ENCODE measurements around the gene CD99L2.

The CD99L2 gene

DNA sequence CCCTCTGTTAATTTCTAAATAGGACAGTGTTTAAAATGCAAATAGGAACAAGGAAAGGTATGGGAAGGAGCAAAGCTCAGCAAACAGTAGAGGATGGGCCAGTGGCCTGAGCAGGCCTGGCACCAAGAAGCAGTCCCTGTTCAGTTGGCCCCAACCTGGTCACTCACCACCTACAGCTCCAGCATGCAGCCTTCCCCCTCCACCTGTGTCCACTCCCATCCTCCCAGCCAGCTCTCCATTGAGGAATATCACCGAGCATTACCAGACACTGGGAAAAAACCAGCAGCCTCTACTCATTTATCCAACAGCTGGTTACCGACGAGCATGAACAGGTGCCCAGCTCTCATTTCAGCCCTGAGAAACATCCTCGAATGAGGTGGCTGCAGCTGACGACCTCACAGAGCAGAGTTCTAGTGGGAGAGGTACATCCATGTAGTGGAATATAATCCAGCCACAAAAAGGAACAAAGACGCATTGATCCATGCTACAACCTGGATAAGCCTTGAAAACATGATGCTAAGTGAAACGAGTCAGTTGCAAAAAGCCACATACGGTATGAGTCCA, 25.6 kb downstream of the CD99L2 start:
- Histone ChIP-seq H3K4me2 (ENCODE audit: low read length, poor library complexity, severe bottlenecking) (no peak overlapping the region), H3K4me1 (ENCODE audit: control insufficient read depth, insufficient read depth, low read depth, low read length) (peaks cover 2% of the 10 kb centered on the region), H2BK120ac (ENCODE audit: low read depth, low read length) (no peak overlapping the region), H2BK15ac (ENCODE audit: low read depth, poor library complexity, severe bottlenecking) (no peak overlapping the region), H3K79me1 (replicated peaks; ENCODE audit: low read length, poor library complexity, severe bottlenecking) (peaks cover 9% of the 10 kb centered on the region), H2AFZ (ENCODE audit: low read depth, low read length) (no peak overlapping the region), H2AK5ac (ENCODE audit: low read length, severe bottlenecking) (no peak overlapping the region), H3K23ac (ENCODE audit: low read length in 2 of 2) (no peak overlapping the region), H3K36me3 (ENCODE audit: control insufficient read depth in 1 of 2, insufficient read depth in 2 of 2, low read depth in 1 of 2, low read length in 2 of 2) (no peaks in the 10 kb centered on the region), H3K4me3 (ENCODE audit: insufficient read depth in 1 of 2, low read depth in 1 of 2, low read length in 2 of 2) (no peak overlapping the region), H3K18ac (ENCODE audit: low read depth in 1 of 2, low read length in 2 of 2) (no peak overlapping the region), H3K4ac (ENCODE audit: low read depth in 1 of 2, low read length in 2 of 2) (no peak overlapping the region), H3K9ac (ENCODE audit: low read length) (no peak overlapping the region), H3K9me3 (ENCODE audit: control insufficient read depth, low read length) (no peaks in the 10 kb centered on the region), H4K8ac (ENCODE audit: low read length) (no peak overlapping the region), H3K14ac (ENCODE audit: low read length in 2 of 2) (no peak overlapping the region), H2BK12ac (ENCODE audit: low read length in 2 of 2) (no peak overlapping the region), H4K91ac (ENCODE audit: low read length) (no peak overlapping the region), H2BK5ac (ENCODE audit: low read depth, low read length, poor library complexity, severe bottlenecking) (no peak overlapping the region), H3K27ac (ENCODE audit: low read length, poor library complexity, severe bottlenecking) (no peak overlapping the region), H3K27me3 (ENCODE audit: control insufficient read depth in 1 of 2, insufficient read depth in 1 of 2, low read length in 2 of 2) (no peaks in the 10 kb centered on the region)
- 83% methylated on average over 7 of the region's 8 CpGs for WGBS
- DNase-seq: no peak

DNA sequence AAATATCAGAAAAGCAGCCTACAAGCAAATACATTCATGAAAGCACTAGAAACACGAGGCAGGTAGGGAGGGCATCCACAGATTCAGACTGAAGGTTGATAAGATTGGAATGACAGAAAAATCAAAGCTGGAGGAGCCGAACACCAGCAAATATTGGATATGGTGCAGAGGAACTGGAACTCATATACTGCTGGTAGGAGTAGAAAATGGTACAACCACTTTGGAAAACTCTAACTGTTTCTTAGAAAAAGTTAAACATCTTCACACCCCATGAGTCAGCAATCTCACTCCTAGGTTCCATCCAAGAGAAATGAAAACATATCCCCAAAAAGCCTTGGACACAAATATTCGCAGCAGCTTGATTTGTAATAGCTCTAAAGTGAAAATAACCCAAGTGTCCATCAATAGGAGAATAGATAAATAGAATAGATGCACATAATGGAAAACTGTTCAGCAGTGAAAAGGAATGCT, 27.1 kb downstream of the CD99L2 start:
- Histone ChIP-seq H4K91ac (ENCODE audit: low read length) (no peak overlapping the region), H2AFZ (ENCODE audit: low read depth, low read length) (no peak overlapping the region), H3K9me3 (ENCODE audit: control insufficient read depth, low read length) (no peaks in the 10 kb centered on the region), H2BK120ac (ENCODE audit: low read depth, low read length) (no peak overlapping the region), H3K4me3 (ENCODE audit: insufficient read depth in 1 of 2, low read depth in 1 of 2, low read length in 2 of 2) (no peak overlapping the region), H3K4me2 (ENCODE audit: low read length, poor library complexity, severe bottlenecking) (no peak overlapping the region), H3K36me3 (ENCODE audit: control insufficient read depth in 1 of 2, insufficient read depth in 2 of 2, low read depth in 1 of 2, low read length in 2 of 2) (no peaks in the 10 kb centered on the region), H2BK12ac (ENCODE audit: low read length in 2 of 2) (no peak overlapping the region), H3K9ac (ENCODE audit: low read length) (no peak overlapping the region), H2BK15ac (ENCODE audit: low read depth, poor library complexity, severe bottlenecking) (no peak overlapping the region), H2BK5ac (ENCODE audit: low read depth, low read length, poor library complexity, severe bottlenecking) (no peak overlapping the region), H3K79me1 (replicated peaks; ENCODE audit: low read length, poor library complexity, severe bottlenecking) (peaks cover 9% of the 10 kb centered on the region), H3K18ac (ENCODE audit: low read depth in 1 of 2, low read length in 2 of 2) (no peak overlapping the region), H2AK5ac (ENCODE audit: low read length, severe bottlenecking) (no peak overlapping the region), H3K4me1 (ENCODE audit: control insufficient read depth, insufficient read depth, low read depth, low read length) (peaks cover 2% of the 10 kb centered on the region), H3K4ac (ENCODE audit: low read depth in 1 of 2, low read length in 2 of 2) (no peak overlapping the region), H4K8ac (ENCODE audit: low read length) (no peak overlapping the region), H3K23ac (ENCODE audit: low read length in 2 of 2) (no peak overlapping the region), H3K14ac (ENCODE audit: low read length in 2 of 2) (no peak overlapping the region), H3K27ac (ENCODE audit: low read length, poor library complexity, severe bottlenecking) (no peak overlapping the region), H3K27me3 (ENCODE audit: control insufficient read depth in 1 of 2, insufficient read depth in 1 of 2, low read length in 2 of 2) (no peaks in the 10 kb centered on the region)
- no peak for DNase-seq
- 80% methylated on average over 2 of the region's 3 CpGs for WGBS

DNA sequence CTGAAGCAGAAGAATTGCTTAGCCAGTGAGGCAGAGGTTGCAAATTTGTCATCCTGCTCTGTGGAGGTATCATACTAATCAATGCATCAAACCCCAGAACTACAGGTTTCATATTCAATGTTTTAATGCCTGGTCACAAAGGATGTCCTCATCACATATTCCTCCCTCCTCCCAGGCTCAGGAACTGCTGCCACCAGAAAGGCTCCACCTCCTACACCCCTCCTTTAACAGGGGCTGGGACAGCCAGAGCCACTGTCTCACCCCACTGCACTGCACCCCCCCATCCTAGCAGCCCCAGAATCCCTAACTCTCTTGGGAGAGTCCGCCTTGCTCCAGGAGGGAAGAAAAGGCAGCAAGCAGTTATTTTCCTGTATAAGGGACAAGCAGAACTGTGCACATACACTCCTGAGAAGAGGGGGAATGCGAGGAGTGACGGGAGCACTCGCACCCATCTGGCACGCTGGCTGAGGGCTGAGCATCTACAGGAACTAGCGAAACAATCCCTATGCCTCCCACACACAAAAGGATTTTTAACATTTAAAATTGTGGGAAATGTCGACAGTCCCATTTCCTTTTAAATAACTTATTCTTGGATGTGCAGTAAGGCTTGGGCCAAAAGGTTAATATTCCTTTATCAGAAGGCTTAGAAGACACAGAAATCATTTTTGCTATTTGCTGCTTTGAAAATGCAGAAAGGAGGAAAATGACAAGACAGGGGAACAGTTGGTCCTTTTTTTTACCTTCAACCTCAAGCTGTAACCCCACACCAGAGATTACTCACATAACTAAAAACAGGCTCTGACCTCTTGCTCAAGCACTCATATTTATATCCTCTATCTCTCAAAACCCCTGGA, 27.8 kb downstream of the CD99L2 start:
- Histone ChIP-seq H4K8ac (ENCODE audit: low read length) (no peak overlapping the region), H2AFZ (ENCODE audit: low read depth, low read length) (no peak overlapping the region), H3K36me3 (ENCODE audit: control insufficient read depth in 1 of 2, insufficient read depth in 2 of 2, low read depth in 1 of 2, low read length in 2 of 2) (no peaks in the 10 kb centered on the region), H3K4me2 (ENCODE audit: low read length, poor library complexity, severe bottlenecking) (no peak overlapping the region), H3K23ac (ENCODE audit: low read length in 2 of 2) (no peak overlapping the region), H3K4ac (ENCODE audit: low read depth in 1 of 2, low read length in 2 of 2) (no peak overlapping the region), H2AK5ac (ENCODE audit: low read length, severe bottlenecking) (no peak overlapping the region), H3K9ac (ENCODE audit: low read length) (no peak overlapping the region), H3K18ac (ENCODE audit: low read depth in 1 of 2, low read length in 2 of 2) (no peak overlapping the region), H3K9me3 (ENCODE audit: control insufficient read depth, low read length) (no peaks in the 10 kb centered on the region), H3K4me1 (ENCODE audit: control insufficient read depth, insufficient read depth, low read depth, low read length) (peaks cover 2% of the 10 kb centered on the region), H3K79me1 (replicated peaks; ENCODE audit: low read length, poor library complexity, severe bottlenecking) (peaks cover 10% of the 10 kb centered on the region), H3K4me3 (ENCODE audit: insufficient read depth in 1 of 2, low read depth in 1 of 2, low read length in 2 of 2) (no peak overlapping the region), H3K14ac (ENCODE audit: low read length in 2 of 2) (no peak overlapping the region), H2BK12ac (ENCODE audit: low read length in 2 of 2) (no peak overlapping the region), H2BK120ac (ENCODE audit: low read depth, low read length) (no peak overlapping the region), H2BK5ac (ENCODE audit: low read depth, low read length, poor library complexity, severe bottlenecking) (no peak overlapping the region), H3K27ac (ENCODE audit: low read length, poor library complexity, severe bottlenecking) (no peak overlapping the region), H4K91ac (ENCODE audit: low read length) (no peak overlapping the region), H3K27me3 (ENCODE audit: control insufficient read depth in 1 of 2, insufficient read depth in 1 of 2, low read length in 2 of 2) (no peaks in the 10 kb centered on the region), H2BK15ac (ENCODE audit: low read depth, poor library complexity, severe bottlenecking) (no peak overlapping the region)
- no peak for DNase-seq
- no CpG with 5 or more reads among the region's 7 CpGs for WGBS

GRCh38 chrX:150870029-150870428, 28.4 kb downstream of the CD99L2 start:
- Histone ChIP-seq H2BK12ac (ENCODE audit: low read length in 2 of 2) (no peak overlapping the region), H3K9ac (ENCODE audit: low read length) (no peak overlapping the region), H4K91ac (ENCODE audit: low read length) (no peak overlapping the region), H3K14ac (ENCODE audit: low read length in 2 of 2) (no peak overlapping the region), H2BK5ac (ENCODE audit: low read depth, low read length, poor library complexity, severe bottlenecking) (no peak overlapping the region), H3K18ac (ENCODE audit: low read depth in 1 of 2, low read length in 2 of 2) (no peak overlapping the region), H2AK5ac (ENCODE audit: low read length, severe bottlenecking) (no peak overlapping the region), H3K36me3 (ENCODE audit: control insufficient read depth in 1 of 2, insufficient read depth in 2 of 2, low read depth in 1 of 2, low read length in 2 of 2) (no peaks in the 10 kb centered on the region), H3K23ac (ENCODE audit: low read length in 2 of 2) (no peak overlapping the region), H3K9me3 (ENCODE audit: control insufficient read depth, low read length) (no peaks in the 10 kb centered on the region), H3K4me3 (ENCODE audit: insufficient read depth in 1 of 2, low read depth in 1 of 2, low read length in 2 of 2) (no peak overlapping the region), H3K4me1 (ENCODE audit: control insufficient read depth, insufficient read depth, low read depth, low read length) (peaks cover 2% of the 10 kb centered on the region), H2BK120ac (ENCODE audit: low read depth, low read length) (no peak overlapping the region), H2BK15ac (ENCODE audit: low read depth, poor library complexity, severe bottlenecking) (no peak overlapping the region), H3K4me2 (ENCODE audit: low read length, poor library complexity, severe bottlenecking) (no peak overlapping the region), H3K27ac (ENCODE audit: low read length, poor library complexity, severe bottlenecking) (no peak overlapping the region), H3K79me1 (replicated peaks; ENCODE audit: low read length, poor library complexity, severe bottlenecking) (peaks cover 11% of the 10 kb centered on the region), H4K8ac (ENCODE audit: low read length) (no peak overlapping the region), H3K4ac (ENCODE audit: low read depth in 1 of 2, low read length in 2 of 2) (no peak overlapping the region), H2AFZ (ENCODE audit: low read depth, low read length) (no peak overlapping the region), H3K27me3 (ENCODE audit: control insufficient read depth in 1 of 2, insufficient read depth in 1 of 2, low read length in 2 of 2) (no peaks in the 10 kb centered on the region)
- WGBS: 80% methylated on average over 4 of the region's 4 CpGs
- no peak for DNase-seq

All from mesenchymal stem cell (in vitro differentiated cells and primary cell).